Astrocyte (in vitro differentiated cells and primary cell): ENCODE results near the gene SLC6A1. TPM values are rescaled to one million over a fixed set of nuclear protein-coding genes. Genes with fewer than 3 reads are reported as not detected.

Source experiments
- DNase-seq: peaks from one replicate; pipeline ENCODE4 v3.0.0-alpha.2; 2010; ENCODE audit warnings: low read depth
- FAIRE-seq: peaks from 2 replicates; lab custom pipeline; 2011; peaks lifted over from hg19 to GRCh38; lab: Jason Lieb, UNC
- H2AFZ ChIP-seq: 2 replicates; pipeline ENCODE4 v1.6.0; 2012; ENCODE audit warnings: low read depth, low read length, inconsistent platforms
- H3K27ac ChIP-seq: 2 replicates; pipeline ENCODE4 v1.5.1; 2011; ENCODE audit warnings: low read depth, low read length, inconsistent platforms
- H3K27me3 ChIP-seq: 2 replicates; pipeline ENCODE4 v1.6.0; 2011; ENCODE audit warnings: low read length, inconsistent platforms; ENCODE audit not compliant: insufficient read depth
- H3K36me3 ChIP-seq: 2 replicates; pipeline ENCODE4 v1.5.1; 2011; ENCODE audit warnings: low read length, inconsistent platforms; ENCODE audit not compliant: insufficient read depth
- H3K4me1 ChIP-seq: 2 replicates; pipeline ENCODE4 v1.5.1; 2011; ENCODE audit warnings: low read length, inconsistent platforms; ENCODE audit not compliant: insufficient read depth
- H3K4me2 ChIP-seq: 2 replicates; pipeline ENCODE4 v1.6.0; 2012; ENCODE audit warnings: low read length, inconsistent platforms
- H3K4me3 ChIP-seq: 2 replicates; pipeline ENCODE4 v1.5.1; 2011; ENCODE audit warnings: low read depth, mild to moderate bottlenecking, low read length, inconsistent platforms; ENCODE audit not compliant: insufficient read depth
- H3K79me2 ChIP-seq: 2 replicates; pipeline ENCODE4 v1.6.0; 2012; ENCODE audit warnings: mild to moderate bottlenecking, low read length, inconsistent platforms; ENCODE audit not compliant: insufficient read depth
- H3K9ac ChIP-seq: 2 replicates; pipeline ENCODE4 v1.6.0; 2012; ENCODE audit warnings: mild to moderate bottlenecking, low read length, inconsistent platforms
- H3K9me3 ChIP-seq: 2 replicates; pipeline ENCODE4 v1.5.1; 2012; ENCODE audit warnings: low read depth, mild to moderate bottlenecking, low read length, inconsistent platforms; ENCODE audit not compliant: insufficient read depth
- H4K20me1 ChIP-seq: 2 replicates; pipeline ENCODE4 v1.6.0; 2012; ENCODE audit warnings: low read length, inconsistent platforms; ENCODE audit not compliant: insufficient read depth
- H3K27ac Mint-ChIP-seq: one replicate; pipeline ENCODE4 v1.8.0; 2021; ENCODE audit warnings: mild to moderate bottlenecking, mixed read lengths; ENCODE audit not compliant: unreplicated experiment
- H3K27me3 Mint-ChIP-seq: one replicate; pipeline ENCODE4 v1.8.0; 2021; ENCODE audit warnings: low read depth, mixed read lengths; ENCODE audit not compliant: unreplicated experiment
- H3K36me3 Mint-ChIP-seq: one replicate; pipeline ENCODE4 v1.8.0; 2021; ENCODE audit warnings: low read depth, mixed read lengths; ENCODE audit not compliant: unreplicated experiment
- H3K4me1 Mint-ChIP-seq: one replicate; pipeline ENCODE4 v1.8.0; 2021; ENCODE audit warnings: low read depth, mixed read lengths; ENCODE audit not compliant: unreplicated experiment
- H3K4me3 Mint-ChIP-seq: one replicate; pipeline ENCODE4 v1.8.0; 2021; ENCODE audit warnings: mild to moderate bottlenecking, moderate library complexity, mixed read lengths; ENCODE audit not compliant: unreplicated experiment
- H3K9me3 Mint-ChIP-seq: one replicate; pipeline ENCODE4 v1.8.0; 2021; ENCODE audit warnings: mild to moderate bottlenecking, mixed read lengths; ENCODE audit not compliant: unreplicated experiment
- EZH2 ChIP-seq: IDR thresholded peaks from 2 replicates; pipeline ENCODE4 v1.6.1; 2012; ENCODE audit warnings: mild to moderate bottlenecking, low read length, inconsistent platforms; ENCODE audit not compliant: insufficient read depth
- total RNA-seq: library from RNA; stranded (reverse); gene quantifications from 2 replicates; pipeline ENCODE4 v1.2.1, GENCODE V29; 2021
- TF ChIP-seq, protein P1 (sequence below): IDR thresholded peaks from 2 replicates; pipeline ENCODE4 v1.5.1; 2011; ENCODE audit warnings: low read depth, mild to moderate bottlenecking, inconsistent platforms, low read length, moderate library complexity; ENCODE audit not compliant: insufficient read depth

SLC6A1 gene
- total RNA-seq, 1 donor from 2014 or later: 0.30 TPM

- Histone ChIP-seq H3K9me3 (no peaks in the 10 kb centered on the region), H3K79me2 (no peaks in the 10 kb centered on the region), H3K4me3 (no peak overlapping the region), H3K36me3 (no peaks in the 10 kb centered on the region), H3K9ac (no peak overlapping the region), H3K4me1 (no peaks in the 10 kb centered on the region), H4K20me1 (no peaks in the 10 kb centered on the region), H2AFZ (no peak overlapping the region), H3K27ac (no peak overlapping the region), H3K4me2 (no peak overlapping the region), H3K27me3 (peaks cover 23% of the 10 kb centered on the region)
- Mint-ChIP-seq H3K4me1 (no peaks in the 10 kb centered on the region), H3K4me3 (no peak overlapping the region), H3K27ac (no peak overlapping the region), H3K9me3 (peaks cover 7% of the 10 kb centered on the region), H3K36me3 (no peaks in the 10 kb centered on the region), H3K27me3 (peaks cover 65% of the 10 kb centered on the region)
- DNase-seq (no peak), FAIRE-seq (no peak)
- TF ChIP-seq, protein P1, sequence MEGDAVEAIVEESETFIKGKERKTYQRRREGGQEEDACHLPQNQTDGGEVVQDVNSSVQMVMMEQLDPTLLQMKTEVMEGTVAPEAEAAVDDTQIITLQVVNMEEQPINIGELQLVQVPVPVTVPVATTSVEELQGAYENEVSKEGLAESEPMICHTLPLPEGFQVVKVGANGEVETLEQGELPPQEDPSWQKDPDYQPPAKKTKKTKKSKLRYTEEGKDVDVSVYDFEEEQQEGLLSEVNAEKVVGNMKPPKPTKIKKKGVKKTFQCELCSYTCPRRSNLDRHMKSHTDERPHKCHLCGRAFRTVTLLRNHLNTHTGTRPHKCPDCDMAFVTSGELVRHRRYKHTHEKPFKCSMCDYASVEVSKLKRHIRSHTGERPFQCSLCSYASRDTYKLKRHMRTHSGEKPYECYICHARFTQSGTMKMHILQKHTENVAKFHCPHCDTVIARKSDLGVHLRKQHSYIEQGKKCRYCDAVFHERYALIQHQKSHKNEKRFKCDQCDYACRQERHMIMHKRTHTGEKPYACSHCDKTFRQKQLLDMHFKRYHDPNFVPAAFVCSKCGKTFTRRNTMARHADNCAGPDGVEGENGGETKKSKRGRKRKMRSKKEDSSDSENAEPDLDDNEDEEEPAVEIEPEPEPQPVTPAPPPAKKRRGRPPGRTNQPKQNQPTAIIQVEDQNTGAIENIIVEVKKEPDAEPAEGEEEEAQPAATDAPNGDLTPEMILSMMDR: no peak
- TF ChIP-seq EZH2: no peak
These were observed 26.7 kb downstream of the SLC6A1 start for GRCh38 chr3:11019116-11019819.

DNA sequence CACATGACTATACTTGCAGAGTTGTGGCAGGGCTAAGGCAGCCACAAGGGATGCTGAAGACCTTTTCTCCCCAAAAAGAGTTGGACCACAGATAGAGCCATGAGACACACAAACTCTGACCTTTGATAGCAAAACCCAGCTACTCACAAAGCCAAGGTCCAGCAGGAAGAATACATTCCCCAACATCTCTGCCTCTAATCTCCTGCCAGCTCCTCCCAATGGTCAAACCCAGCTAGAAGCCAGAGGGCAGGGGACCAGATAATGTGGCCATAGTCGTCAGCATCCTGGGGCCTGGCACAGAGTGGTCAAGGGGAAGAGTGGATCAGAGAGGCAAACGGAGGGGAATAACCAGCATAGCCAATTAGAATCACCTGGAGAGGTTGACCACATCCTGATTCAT lies 28.2 kb downstream of the SLC6A1 start:
- H3K4me2 ChIP-seq: no peak overlapping the region
- H3K36me3 ChIP-seq: no peaks in the 10 kb centered on the region
- H3K27ac Mint-ChIP-seq: no peak overlapping the region
- DNase-seq (no peak), FAIRE-seq (no peak)
- peaks cover 1% of the 10 kb centered on the region for H3K9me3 Mint-ChIP-seq
- no peaks in the 10 kb centered on the region for H3K4me1 ChIP-seq
- TF ChIP-seq, protein P1: no peak
- TF ChIP-seq EZH2: no peak
- no peaks in the 10 kb centered on the region for H3K9me3 ChIP-seq
- H4K20me1 ChIP-seq: no peaks in the 10 kb centered on the region
- no peak overlapping the region for H3K27ac ChIP-seq
- no peak overlapping the region for H3K9ac ChIP-seq
- no peak overlapping the region for H3K4me3 ChIP-seq
- H3K27me3 Mint-ChIP-seq: peaks cover 73% of the 10 kb centered on the region
- H3K4me1 Mint-ChIP-seq: no peaks in the 10 kb centered on the region
- H3K4me3 Mint-ChIP-seq: no peak overlapping the region
- peaks cover 34% of the 10 kb centered on the region for H3K27me3 ChIP-seq
- no peaks in the 10 kb centered on the region for H3K36me3 Mint-ChIP-seq
- no peaks in the 10 kb centered on the region for H3K79me2 ChIP-seq
- no peak overlapping the region for H2AFZ ChIP-seq

DNA sequence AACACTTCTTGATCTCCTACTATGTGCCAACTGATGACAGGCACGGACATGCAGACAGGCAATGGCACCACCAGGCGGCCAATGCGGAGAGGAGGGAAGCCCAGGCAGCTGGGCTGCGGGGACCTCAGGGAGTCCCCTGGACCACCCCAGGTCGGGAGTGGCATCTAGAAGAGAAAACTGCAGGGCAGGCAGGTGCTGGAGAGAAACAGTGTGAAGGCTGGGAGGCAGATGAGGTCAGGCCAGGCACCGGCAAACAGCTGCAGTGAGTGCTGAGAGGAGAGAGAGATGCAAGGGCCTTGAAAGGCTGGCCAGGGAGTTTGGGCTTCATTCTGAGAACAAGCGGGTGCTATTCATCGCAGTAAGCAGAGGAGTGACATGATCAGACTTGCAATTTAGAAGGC lies 29.1 kb downstream of the SLC6A1 start:
- H3K4me3 ChIP-seq: no peak overlapping the region
- Mint-ChIP-seq H3K27ac (no peak overlapping the region), H3K4me3 (no peak overlapping the region), H3K9me3 (peaks cover 7% of the 10 kb centered on the region), H3K4me1 (no peaks in the 10 kb centered on the region), H3K27me3 (peaks cover 71% of the 10 kb centered on the region), H3K36me3 (no peaks in the 10 kb centered on the region)
- no peaks in the 10 kb centered on the region for H3K79me2 ChIP-seq
- H3K27me3 ChIP-seq: peaks cover 34% of the 10 kb centered on the region
- FAIRE-seq (no peak), DNase-seq (no peak)
- no peaks in the 10 kb centered on the region for H4K20me1 ChIP-seq
- H3K9ac ChIP-seq: no peak overlapping the region
- no peak overlapping the region for H3K4me2 ChIP-seq
- H2AFZ ChIP-seq: no peak overlapping the region
- TF ChIP-seq, protein P1: no peak
- TF ChIP-seq EZH2: no peak
- H3K9me3 ChIP-seq: no peaks in the 10 kb centered on the region
- no peaks in the 10 kb centered on the region for H3K36me3 ChIP-seq
- no peaks in the 10 kb centered on the region for H3K4me1 ChIP-seq
- H3K27ac ChIP-seq: no peak overlapping the region
